ENCODE measurements around the gene IGSF21.

Gene IGSF21

DNA sequence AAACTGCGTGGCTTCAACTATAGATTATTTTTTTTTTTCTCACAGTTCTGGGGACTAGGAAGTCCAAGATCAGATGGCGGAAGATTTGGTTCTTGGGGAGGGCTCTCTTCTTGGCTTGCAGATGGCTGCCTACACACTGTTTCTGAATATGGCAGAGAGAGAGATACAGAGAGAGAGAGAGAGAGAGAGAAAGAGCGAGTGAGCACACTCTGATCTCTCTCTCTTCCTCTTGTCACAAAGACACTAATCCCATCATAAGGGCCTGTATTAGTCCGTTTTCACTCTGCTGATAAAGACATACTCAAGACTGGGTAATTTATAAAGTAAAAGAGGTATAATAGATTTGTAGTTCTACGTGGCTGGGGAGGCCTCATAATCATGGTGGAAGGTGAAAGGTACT is 79.5 kb downstream of the IGSF21 start:
- DNase-seq, result no peak

DNA sequence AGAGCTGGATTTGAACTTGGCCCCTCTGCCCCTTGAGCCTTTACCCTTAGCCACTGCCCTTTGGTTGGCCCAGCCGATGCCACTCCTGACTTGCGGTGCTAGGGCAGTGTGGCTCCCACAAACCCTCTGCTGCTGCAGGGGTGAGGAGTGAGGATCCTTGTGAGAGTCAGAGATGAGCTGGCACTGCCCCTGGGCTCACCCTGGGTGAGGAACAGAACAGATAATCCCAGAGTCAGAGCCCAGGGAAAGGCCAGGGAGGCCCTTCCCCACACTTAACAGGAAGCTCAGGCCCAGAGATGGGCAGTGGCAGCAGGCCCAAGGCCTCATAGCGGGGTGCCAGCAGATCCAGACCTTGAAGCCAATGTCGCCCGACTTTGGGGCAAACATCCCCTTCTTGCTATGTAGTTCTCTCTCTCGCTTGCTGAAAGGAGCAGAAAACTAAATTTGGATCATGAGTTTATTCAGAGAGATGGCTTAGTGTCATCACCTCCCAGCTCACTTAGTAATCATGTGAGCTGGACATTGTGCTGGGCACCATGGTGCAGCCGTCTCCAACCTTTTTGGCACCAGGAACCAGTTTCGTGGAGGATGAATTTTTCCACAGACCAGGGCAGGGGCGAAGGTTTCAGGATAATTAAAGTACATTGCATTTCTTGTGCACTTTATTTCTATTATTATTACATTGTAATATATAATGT is 81.4 kb downstream of the IGSF21 start:
- no peak for DNase-seq

DNA sequence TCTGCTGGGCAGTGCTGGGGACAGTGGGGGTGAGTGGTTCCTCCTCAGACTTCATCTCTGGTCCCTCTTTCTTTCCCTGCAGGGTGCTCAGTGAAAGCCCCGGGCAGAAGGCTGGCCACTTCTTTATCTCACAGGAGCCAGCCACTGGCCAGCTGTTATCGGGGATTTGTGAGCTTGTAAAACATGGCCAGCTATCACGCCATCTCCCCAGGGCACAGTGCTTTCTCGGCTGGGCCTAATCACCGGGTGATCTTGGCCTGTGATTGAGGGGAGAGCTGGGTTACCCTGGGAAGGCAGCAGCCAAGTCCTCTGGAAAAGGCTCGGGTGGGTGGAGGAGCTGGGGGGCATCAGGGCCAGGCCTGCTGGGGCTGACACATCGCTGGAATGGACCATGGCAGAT is 83.0 kb downstream of the IGSF21 start:
- no peak for DNase-seq

DNA sequence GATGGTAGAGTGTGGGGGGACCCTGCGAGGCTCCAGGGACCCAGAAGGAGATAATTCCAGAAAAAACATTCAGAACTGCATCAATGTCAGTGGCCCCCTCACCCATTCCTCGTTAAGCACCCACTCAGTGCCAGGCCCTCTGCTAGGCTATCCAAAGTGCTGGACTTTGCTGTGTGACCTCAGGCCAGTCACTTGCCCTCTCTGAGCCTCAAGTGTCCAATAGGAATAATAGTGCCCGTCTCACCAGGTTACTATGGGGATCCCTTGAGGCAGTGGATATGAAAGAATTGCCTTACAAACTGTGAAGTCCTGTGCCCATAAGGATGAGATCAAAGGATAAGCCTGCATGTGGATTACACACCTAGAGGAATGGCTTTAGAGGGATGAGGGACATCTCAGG is 83.4 kb downstream of the IGSF21 start:
- DNase-seq, result no peak

DNA sequence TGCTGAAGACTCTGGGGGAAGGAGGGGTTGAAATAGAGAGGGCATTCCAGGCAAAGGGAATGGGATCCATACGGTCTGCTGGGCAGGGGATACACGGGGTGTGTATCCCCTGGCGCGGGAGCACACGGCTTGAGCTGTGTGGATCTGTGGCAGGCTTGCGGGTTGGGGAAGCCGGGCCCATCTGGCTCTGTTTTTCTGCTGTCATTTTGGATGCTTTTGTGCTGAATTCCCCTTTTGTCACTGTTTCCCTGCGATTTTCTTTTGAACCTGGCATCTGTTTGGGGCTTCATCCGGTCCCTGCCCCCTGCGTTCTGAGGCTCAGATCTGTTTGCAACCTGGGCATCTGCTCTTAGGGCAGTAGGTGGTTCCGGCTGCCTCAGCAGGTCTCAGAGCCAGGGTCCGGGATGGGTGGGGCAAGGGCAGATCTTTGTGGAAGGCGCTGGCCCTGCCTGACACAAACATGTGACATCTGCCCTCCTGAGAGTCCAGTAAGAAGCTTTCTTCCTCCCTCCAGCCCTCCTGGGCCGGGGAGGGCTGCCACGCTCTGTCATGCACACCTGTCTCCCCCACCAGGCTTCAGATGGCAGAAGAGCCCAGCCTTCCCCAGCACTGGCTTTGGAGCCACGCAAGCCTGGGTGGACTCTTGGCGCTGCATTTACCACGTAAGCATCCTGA is 84.0 kb downstream of the IGSF21 start:
- no peak for DNase-seq

DNA sequence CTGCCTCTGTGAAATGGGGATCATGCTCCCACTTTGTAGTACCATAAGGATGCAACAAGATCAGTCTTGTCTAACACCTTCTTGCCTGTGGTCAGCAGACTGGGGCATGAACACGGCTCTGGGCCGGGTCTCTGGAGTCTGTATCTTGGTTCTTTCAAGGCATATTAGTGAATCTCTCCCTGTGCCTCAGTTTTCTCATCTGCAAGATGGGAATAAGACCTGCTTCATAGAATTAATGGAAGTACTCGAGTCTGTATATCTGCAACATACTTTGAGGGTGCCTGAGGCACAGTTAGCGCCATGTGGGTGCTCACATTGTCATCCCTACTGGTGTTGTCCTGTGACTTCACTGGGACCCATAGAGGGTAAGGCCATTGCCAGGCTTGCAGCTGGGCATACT is 84.6 kb downstream of the IGSF21 start:
- no peak for DNase-seq

DNA sequence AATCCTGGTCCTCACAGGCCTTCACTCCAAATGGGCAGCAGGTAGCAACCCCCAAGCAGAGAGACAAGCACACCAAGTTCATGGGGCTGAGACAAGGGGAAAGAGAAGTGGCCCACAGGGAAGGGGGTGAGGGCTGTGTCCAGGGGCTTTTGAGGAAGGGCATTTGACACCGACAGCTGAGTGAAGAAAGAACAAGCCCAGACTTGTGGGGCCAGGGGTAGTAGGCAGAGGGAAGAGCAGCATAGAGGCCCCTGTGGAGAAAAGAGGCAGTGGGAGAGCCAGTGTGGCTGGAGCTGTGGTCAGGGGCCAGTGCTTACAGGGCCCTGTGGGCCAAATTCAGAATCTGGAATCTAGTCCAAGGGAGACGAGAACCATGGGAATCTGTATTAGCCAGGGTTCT is 85.4 kb downstream of the IGSF21 start:
- no peak for DNase-seq

DNA sequence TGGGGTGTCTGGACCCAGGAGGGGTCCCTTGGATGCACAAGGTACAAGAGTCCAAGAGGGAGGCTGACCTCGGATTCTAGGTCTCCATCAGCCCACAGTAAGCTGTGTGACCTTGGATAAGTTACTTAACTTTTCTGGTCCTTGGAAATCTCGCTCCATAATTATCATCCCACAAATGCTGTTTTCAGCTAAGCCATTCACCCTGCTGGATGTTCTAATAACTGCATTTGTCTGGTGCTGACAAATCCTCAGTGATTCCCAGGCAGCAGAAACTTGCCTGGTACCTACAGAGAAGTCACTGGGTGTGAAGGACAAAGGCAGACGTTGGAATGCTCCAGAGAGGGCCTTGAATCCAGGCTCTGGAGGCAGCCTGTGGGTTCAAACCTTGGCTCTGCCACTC is 89.7 kb downstream of the IGSF21 start:
- DNase-seq, result no peak

DNA sequence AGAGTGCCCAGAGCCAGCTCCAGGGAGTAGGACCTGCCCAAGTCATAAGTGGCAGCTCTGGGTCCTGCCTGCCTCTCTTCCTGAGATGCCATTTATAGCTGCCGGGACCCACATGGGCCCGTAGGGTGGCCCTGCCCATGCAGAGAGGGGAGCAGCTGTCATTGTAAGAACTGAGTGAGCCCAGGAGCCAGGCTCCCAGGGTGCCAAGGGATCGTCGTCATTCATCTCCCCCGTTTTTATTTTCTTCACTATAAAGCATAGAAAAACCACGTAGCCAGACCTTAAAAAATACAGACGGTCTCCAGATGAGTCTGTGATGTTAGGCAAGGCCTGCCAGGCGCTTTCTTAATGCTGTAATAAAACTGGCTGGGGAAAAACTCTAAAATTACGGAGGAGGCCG is 90.7 kb downstream of the IGSF21 start:
- DNase-seq, result no peak

DNA sequence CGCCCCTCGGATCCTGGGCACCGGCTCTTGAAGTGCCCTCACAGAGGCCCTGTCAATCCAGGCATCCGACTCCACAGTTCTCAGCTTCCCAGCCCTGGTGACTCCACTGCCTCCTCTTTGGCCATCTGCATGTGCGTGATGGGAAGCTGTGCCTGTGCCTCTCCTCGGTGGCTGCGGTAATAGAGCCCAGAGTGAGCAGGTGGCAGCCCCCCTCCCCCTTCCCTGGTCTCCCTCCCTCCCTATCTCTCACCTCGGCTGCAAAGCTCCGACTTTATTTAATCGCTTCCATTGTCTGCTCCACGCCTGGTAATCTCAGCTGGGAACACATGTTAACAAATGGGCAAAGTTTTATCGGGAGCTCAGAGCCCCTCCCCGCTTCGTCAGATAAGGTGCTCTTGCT is 91.9 kb downstream of the IGSF21 start:
- DNase-seq, result peak; percentile 67

DNA sequence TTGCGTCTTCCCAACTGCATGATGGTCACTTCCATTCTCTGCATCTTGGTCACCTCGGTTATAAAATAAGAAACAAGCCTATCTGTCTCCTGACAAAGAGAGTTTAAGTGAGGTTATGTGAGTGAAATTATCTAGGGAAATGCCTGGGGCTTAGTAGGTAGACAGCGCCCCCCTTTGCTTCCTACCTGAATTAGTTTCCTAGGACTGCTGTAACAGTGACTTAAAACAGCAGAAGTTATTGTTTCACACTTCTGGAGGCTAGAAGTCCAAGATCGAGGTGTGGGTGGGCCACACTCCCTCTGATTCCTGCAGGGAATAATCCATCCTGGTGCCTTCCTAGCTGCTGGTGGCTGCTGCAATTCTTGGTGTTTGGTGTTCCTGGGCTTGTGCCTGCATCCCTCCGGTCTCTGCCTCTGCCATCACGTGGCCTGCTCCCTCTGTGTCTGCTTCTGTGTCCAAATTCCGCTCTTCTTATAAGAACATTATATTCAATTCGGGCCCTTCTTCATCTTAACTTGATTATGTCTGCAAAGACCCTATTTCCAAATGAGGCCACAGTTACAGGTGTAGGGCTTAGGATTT is 92.6 kb downstream of the IGSF21 start:
- DNase-seq, result no peak

DNA sequence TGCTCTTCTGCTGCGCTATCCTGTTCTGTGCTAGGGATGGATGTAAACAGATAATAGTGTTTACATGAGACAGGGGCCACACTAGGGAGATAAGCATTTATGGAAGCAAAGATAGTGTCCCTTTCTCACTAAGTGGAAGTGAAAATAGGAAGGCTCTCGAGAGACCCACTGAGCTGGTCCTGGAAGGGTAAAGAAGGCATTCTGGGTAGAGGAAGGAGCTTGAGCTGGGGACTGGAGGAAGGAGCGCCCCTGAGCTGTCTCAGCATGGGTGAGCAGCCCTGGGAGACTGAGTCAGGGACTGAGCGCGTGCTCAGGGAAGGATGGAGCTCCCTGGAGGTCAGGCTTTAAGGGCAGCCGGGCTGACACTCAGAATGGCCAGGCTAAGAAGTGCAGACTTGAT is 93.3 kb downstream of the IGSF21 start:
- DNase-seq, result no peak

DNA sequence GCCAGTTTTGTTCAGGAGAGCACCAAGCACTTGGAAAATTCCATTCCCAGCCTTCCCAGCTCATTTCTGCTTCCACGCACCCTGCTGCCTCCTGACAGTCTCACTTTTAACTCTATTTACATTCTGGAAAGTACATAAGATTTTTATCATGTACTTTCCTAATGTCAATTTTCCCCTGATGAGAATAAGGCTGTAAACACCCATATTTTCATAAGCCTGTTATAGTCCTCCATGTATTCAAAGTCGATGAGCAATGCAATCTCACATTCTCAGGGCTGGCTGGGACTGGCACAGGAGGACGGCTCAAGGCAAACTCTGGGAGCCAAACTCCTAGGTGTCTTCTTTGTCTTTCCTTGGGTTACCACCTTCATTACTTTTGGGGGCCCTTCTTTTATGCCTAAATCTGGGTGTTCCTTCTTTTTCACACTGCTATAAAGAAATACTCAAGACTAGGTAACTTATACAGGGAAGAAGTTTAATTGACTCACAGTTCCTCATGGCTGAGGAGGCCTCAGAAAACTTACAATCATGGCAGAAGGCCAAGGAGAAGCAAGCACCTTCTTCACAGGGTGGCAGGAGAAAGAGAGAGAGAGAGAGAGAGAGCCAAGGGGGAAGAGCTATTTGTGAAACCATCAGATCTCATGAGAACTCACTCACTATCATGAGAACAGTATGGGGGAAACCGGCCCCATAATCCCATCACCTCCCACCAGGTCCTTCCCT is 94.6 kb downstream of the IGSF21 start:
- DNase-seq, result no peak

DNA sequence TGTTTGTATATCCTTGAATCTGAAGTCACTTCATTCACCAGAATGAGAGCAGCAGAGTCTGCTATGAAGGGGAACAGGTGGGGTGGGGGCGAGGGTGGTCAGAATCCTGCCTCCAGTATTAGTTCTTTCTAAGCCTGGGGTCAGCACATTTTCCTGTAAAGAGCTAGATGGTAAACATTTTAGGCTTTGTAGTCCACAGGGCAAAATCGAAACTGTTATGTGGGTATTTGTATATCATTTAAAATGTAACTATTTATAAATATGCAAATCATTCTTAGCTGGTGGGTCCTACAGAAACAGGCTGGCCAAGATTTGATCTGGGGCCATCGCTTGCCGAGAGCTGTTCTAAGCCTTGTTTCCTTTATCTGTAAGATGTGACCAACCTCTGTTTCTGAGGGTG is 96.0 kb downstream of the IGSF21 start:
- no peak for DNase-seq

DNA sequence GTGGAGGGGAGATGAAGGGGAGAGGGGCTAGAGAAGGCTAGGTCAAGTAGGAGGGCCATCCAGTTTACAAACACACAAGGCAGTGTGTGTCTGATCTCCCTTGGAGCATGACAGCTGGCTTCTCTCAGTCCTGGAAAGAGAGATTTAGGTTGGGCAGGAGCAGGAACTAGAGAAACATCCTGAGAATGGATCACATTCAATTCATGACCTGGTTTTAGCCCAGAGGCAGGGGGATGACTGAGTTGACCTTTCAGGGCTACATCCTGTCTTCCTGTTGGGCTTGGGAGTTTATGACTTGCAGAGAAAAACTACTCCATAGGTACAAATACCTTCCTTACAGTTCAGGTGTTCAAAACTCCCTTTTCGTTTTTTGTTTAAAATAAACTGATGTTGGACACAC is 97.0 kb downstream of the IGSF21 start:
- no peak for DNase-seq

DNA sequence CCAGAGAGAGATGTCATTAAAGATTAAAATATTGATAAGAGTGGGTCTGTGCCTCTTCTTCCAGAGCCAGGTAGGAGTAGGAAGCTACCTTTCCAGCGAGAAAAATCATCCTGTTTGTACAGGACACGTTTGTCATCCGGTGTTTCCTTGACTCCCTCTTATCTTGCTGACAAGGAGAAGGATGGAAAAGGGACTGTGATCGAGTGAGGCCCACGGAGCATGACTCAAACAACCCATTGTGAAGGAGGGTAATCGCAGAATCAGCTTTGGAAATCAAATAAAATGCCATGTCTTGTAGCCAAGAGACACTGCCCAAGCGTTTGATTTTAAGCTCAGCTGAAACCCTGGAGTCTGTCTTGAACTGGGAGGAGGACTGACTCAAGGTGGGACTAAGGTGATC is 97.7 kb downstream of the IGSF21 start:
- DNase-seq, result no peak

DNA sequence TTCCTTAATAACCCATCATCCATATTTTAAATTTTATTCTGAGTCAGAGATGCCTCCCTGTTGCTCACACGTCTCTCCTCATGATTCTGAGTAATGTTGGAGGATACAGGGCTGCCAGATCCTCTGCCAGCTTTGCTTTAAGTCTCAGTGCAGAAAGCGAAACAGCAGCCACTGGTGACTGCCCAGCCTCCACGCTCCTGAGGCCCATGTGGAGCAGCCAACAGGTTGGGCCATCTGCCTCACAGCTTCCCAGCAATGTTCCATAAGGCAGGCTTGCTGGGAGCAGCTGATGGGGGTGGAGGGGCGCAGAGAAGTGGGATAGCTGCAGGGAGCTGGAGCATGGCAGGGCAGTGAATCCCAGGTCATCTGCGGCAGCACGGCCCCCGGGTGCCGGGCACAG is 104.2 kb downstream of the IGSF21 start:
- DNase-seq, result no peak

DNA sequence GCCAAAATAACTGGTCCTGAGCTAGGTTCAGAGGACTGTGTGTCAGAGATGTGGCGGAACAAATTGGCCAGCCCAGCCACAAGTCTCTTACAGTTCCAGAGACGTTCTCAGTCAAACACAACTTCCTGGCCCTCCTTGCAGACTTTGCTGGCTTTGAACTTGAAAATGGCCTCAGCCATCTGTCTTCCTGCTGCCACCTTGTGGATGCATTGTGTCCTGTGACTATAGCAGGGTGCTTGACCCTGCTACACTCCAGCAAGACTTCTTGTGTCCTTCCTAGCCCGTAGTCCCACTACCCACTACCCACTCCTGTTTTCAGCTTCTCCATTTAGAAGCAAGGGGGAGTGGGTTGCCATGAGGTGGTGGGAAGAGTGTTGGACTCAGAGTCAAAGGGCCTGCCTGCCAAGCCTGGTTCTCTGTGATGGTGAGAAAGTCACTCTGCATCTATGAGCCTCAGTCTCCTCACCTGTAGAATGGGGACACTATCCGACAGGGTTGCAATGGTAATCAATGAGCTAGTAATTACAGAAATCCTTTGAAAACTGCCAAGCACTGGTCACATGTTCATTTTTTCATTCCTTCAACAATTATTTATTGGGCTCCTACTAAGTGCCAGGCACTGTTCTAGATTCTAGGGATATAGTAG is 109.9 kb downstream of the IGSF21 start:
- no peak for DNase-seq

DNA sequence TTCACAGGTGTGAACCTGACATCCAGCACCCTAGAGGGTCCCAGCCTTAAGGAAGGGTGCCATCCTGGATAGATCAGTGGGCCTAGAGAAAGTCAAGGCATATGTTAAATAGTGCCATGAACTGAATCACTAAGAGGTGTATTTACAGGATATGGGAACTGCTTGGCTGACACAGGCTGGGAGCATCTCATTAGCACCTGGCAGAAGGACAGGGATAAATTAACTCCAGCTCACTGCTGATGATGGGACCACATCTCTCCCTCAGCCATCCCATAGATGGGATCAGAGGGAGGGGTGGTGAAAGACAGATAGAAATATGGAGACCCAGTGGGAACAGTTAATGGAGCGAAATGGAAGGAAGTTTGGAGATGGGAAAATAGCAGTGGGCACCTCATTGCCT is 122.0 kb downstream of the IGSF21 start:
- no peak for DNase-seq

DNA sequence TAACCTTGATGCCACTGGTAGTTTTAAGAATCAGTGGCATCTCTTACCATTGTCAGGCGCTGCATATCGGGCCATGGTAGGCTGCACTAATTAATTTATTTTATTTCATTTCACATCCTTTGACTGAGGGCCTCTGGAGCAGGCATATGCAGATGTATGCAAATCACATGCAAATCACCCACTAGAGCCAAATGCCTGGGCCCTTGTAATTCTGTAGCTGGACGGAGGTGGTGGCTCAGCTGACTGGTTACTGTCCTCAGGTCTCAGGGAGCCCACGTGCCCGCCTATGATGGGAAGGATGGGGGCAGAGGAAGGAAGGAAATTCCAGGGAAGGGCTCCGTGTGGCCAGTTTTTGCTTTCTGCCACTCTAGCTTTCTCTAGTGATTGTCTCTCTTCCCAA is 122.7 kb downstream of the IGSF21 start:
- no peak for DNase-seq

DNA sequence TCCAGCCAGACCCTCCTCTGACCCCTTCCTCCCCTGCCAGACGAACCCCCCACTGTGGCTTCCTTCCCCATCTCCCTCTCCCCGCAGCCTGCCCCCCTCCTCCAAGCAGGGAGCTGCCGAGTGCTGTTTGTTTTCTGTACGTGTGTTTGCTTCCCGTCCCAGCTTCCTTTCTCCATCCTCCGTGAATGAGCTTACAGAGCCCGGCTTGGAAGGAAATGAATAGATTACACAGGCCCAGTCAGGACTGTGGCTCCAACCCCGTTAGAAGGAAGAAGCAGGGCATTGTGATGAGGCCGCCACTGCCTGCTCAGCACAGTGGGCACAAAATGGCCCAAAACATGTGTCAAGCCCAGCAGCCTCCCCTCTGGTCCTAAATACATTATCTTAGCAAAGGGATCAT is 123.2 kb downstream of the IGSF21 start:
- no peak for DNase-seq

DNA sequence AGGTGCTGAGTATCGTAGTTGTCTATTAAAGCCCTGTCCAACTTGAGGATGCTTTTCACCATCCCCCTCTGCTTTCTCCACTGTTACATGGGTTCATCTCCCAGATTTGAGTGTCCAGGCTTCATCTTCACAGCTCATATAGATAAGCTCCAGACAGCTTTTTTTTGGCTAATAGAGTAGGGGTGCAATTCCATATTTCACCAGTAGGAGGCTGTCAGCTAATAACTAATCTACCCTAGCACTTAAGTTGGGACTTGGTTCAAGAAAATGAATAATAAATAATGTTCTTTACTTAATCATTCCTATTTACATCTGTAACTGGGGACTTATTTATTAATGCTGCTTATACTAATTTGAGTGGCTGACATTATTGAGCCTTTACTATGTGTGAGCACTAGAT is 124.5 kb downstream of the IGSF21 start:
- no peak for DNase-seq

DNA sequence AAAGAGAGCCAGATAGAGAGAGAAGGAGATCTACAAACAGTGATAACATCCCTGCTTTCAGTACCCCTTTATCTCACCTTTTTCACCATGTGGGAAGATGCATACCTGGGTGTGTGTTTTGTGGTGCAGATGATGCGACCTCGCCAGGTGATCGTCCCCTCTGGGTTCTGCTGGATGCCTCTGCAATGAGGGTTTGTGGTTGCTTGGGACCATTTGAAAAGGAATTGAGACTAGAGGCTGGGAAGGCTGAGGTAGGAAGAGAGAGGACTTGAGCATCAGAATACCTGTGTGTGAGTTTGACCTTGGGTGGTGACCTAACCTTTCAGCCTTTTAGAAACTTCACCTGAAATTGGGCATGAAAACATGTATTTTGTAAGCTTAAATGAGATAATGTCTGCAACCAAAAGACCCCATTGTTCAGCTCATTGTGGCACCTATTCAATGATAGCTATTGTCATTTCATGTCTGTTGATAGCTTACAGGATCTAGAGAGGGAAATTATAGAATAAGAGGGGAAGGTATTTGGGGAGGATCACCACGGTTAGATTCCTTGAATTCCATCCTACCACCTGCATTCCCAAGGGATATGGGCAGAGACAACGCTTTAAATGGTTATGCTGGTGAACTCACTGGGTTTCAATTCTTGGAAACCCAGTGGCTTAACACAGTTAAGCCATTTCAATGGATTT is 125.7 kb downstream of the IGSF21 start:
- DNase-seq, result no peak
